ENCODE measurements around the gene ATRIP.
A peak's percentile ranks its signal among the peaks of the same experiment; 100 is the strongest.

ATRIP gene

DNA sequence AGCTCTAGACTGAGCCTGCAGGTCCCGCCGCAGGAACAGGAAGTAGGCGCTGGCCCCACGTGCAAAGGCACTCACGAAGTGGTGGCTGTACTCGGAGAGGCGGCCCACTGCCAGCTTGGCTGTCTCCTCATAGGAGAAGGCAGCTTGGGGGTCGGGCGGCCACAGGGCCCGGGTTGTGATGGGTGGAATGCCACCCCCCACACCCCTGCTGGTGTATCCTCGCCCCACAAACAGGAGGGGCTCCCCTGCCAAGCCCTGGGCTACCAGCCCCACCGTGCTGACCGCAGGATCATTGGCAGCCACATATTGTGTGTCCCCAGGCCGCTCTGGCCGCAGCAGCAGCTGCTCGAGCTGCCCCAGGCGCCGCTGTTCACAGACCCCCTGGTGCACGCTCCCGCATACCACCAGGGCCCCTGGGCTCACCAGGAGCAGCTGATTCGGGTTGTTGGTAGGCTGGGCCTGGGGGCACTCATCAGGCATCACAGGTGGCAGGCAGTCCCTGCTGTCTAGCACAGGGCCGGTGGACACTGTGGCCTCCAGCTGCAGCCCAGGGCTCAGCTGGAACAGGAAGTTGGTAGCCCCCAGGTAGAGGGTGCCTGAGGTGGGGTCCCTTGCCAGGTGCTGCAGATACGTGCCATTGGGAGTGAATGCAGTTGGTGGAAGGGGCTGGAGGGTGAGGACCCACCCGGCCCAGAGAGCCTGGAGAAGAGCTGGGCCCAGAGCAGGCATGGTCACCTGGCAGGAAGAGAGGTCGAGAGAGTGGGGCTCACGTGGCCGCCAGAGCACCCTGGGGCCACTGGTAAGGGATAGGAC is 22.4 kb upstream of the ATRIP start:
- DNase-seq (ENCODE audit: low spot score), result no peak

GRCh38 chr3:48425281-48425812 is 21.2 kb upstream of the ATRIP start:
- no peak for DNase-seq (ENCODE audit: low spot score)

GRCh38 chr3:48426401-48426909 is 20.1 kb upstream of the ATRIP start:
- DNase-seq (ENCODE audit: low spot score), result peak; percentile 81

DNA sequence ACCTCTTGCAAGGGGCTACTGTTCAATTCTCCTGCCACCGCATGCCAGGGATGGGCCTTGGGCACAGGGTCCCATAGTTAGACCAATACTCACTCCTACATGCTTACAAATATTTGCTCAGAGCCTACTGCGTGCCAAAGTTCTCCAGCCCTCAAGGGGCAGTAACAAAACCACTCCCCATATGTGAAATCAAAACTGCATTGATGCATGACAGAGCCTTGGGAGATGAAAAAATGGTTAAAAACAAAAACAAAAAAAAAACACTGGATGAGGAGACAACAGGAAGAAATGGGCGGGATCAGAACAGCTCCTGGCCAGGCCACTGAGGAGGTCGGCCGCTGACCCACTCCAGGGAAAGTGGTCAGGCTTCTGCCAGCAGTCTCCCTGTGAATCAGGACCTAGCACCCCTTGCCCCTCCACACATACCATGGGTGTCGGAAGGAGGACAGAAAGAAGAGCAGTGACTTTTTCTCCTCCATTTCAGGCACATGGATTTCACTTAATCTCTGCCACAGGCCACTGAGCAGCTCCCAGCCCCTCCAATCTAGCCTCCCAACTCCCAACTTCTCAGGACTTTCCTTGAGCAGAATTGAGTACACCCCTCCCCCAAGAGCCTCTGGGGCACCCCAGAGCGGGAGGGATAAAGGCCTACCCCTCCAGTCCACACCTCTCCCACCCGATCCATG is 19.4 kb upstream of the ATRIP start:
- DNase-seq (ENCODE audit: low spot score), result peak; percentile 49

- DNase-seq (ENCODE audit: low spot score), result no peak
Measured at GRCh38 chr3:48427630-48427962, 18.9 kb upstream of the ATRIP start.

DNA sequence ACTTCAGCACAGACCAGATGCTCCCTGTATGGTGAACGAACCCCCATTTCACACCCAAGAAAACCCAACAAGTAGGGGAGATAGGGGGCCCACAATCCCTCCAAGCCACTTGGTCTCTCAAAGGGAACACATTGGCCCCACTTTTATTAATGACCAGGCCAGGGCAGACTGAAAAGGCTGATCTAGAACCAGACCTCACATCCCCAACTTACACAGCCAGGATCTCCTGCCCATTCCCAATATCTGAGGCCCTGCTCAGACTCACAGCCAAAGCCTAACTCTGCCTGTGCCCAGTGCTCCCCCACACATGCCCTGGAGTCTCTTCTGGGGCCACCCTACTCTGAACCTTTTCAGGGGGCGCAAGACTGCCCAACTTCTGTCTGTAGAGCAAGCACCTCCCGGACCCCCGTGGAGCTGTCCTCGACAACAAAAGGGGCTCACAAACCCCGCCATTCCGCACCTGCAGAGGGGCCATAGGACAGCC is 18.4 kb upstream of the ATRIP start:
- DNase-seq (ENCODE audit: low spot score), result no peak

DNA sequence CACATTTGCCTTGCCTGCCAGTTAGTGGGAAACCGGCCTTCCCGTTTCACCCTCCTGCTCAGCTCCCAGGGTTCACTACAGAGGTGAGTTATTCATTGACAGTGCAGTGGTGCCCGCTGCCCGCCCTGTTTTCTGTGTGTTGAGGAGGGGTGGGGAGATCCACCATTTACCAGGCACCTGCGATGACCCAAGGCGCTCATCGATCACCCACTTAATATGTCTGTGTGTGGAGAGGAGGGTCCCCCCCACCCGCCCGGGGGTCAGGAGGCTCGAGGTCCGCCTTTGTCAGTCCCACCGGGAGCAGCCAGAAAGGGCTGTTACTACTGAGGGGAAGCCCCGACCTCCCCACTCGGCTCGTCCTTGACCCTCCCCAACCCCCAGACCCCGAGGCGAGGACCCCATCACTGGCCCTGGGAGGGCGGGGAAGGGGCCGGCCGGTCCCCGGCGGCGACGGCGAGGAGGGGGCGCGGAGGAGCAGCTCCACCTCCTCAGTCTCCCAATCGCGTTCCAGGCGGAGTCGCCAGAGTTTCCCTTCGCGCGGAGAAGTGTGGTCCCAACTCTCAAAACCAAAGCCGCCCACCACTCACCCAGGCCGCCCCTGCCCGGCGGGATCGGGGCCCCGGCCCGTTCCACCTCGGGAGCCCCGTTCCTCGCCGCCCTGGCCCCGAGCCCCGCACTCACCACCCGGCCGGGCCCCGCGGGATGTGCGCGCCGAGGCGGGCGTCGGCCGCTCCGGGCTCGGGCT is 17.8 kb upstream of the ATRIP start:
- DNase-seq (ENCODE audit: low spot score), result no peak

DNA sequence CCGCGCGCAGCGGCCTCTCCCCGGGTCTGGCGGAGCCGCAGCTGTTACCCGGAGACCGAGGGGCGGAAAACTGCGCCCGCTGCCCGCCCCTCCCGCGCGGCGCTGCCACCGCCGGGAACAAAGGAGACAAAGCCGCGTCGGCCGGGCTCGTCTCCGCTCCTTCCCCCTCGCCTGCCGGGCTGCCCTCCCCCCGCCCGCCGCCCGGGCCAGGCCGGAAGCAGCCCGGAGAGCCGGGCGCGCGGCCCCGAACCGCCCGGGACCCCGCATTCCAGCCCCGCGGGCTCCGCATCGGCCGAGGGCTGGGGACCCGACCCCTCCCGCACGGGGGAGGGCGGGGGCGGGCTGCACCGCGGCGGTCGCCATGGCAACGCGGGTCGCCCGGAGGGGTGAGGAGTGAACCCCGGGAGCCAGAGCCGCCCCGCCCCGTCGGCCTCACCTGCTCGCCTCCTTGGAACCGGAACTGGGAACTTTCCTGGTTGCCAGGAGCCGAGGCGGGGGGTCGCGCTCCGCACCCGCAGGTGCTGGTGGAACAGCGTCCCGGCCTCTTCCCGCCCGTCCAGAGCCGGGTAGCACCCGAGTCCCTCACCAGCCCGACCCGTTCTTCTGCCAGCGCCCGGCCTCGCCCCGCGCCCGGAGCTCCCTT is 17.1 kb upstream of the ATRIP start:
- no peak for DNase-seq (ENCODE audit: low spot score)

GRCh38 chr3:48429960-48430707 is 16.4 kb upstream of the ATRIP start, which contains the start of gene PLXNB1:
TSS of gene PLXNB1 (minus strand) at chr3:48430086. CDS start at chr3:48424611, 5,475 bp downstream.
- DNase-seq (ENCODE audit: low spot score), result no peak

DNA sequence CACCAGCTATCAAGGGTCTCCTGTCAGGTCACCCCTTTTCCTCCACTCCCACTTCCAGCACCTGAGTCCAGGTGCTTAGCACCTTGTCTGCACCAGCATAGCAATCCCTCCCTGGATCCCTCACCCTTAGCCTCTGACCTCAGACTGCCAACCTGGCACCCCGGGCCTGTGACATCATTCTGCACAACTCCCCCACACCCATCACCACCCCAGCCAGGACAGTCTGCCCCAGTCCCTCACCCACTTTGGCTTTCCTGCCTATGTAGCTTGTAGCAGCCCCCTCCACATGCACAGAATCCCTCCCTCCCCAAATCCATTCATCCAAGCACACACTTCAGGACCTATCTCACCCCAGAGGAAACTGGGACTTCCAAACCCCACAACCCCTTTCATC is 15.8 kb upstream of the ATRIP start:
- DNase-seq (ENCODE audit: low spot score), result no peak

GRCh38 chr3:48431224-48432029 is 15.1 kb upstream of the ATRIP start:
- DNase-seq (ENCODE audit: low spot score), result no peak

DNA sequence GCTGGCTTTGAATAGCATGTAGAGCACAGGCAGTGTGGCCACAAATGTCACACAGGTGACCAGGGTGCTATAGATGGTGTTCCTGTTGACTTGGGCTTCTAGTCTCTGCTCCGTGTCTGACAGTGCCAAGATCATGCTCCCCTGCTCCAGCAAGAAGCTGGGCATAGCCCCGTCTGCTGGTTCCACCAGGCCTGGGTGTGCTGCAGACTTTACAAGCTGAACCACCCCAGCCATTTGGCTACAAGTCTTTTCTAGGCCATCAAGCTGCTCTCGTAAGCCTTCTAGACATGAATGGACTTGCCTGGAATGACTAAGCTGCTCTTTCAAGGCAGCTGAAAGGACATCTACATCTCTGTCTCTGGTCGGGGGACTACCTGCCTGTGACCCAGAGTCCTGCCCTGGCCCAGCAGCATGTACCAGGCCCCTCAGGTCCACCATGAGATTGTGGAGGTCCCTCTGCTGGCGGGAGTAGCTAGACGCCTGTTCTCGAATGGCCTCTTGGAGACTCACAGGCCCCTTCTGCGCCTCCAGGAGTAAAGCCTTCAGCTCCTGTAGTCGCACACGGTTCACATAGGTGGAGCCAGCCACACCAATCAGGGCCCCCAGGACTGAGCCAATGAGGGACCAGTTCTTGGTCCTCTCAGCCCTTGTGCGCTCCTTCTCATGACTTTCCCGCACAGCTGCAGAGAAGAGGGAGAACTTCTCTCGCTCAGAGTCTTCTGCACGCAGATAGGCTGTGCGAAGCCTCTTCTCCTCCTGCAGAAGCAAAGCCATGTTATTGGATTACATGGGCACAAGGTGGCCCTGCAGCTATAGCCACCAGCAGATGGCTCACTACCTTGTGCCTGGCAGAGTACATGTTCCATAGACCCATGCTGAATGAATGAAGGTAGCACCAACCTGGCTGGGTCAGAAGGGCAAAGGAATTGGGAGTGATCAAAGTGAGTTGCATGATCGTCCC is 13.8 kb upstream of the ATRIP start:
- DNase-seq (ENCODE audit: low spot score), result no peak

GRCh38 chr3:48433472-48434118 is 12.9 kb upstream of the ATRIP start:
- peak; percentile 45 for DNase-seq (ENCODE audit: low spot score)

- DNase-seq (ENCODE audit: low spot score), result no peak
Measured at GRCh38 chr3:48434591-48435222, 11.8 kb upstream of the ATRIP start.

- DNase-seq (ENCODE audit: low spot score), result no peak
Measured at GRCh38 chr3:48435223-48435595, 11.3 kb upstream of the ATRIP start.

- DNase-seq (ENCODE audit: low spot score), result peak; percentile 96
Measured at GRCh38 chr3:48435774-48436476, 10.6 kb upstream of the ATRIP start.

GRCh38 chr3:48436477-48436787 is 10.1 kb upstream of the ATRIP start:
- DNase-seq (ENCODE audit: low spot score), result no peak

GRCh38 chr3:48436855-48437254 is 9.7 kb upstream of the ATRIP start:
- DNase-seq (ENCODE audit: low spot score), result no peak

All from COLO829 (cell line).